SK-N-SH (cell line): ENCODE results near the gene CCDC28A. TPM values are rescaled to one million over a fixed set of nuclear protein-coding genes. Genes with fewer than 3 reads are reported as not detected.

Experiments
- CTCF ChIA-PET: fragments of 300-600, 350-600 bp; formaldehyde crosslinking; extraction: SDS; loops from one replicate; lab custom pipeline; 2021; lab: Yijun Ruan, JAX
- POLR2A ChIA-PET: fragments of 350-600 bp; sonication (Branson Sonifier 250); formaldehyde crosslinking; extraction: SDS; loops from one replicate; lab custom pipeline; 2020; ENCODE audit warnings: antibody characterized with exemption, inconsistent platforms; lab: Yijun Ruan, JAX
- DNase-seq: peaks from one replicate; pipeline ENCODE4 v3.0.0; 2012
- H2AFZ ChIP-seq: fragments of 200-600 bp; sonication (generic); 2 replicates; pipeline ENCODE4 v1.8.1; 2016; ENCODE audit warnings: antibody characterized with exemption, mild to moderate bottlenecking, low read depth
- H3F3A ChIP-seq: fragments of 200-600 bp; sonication (generic); replicated peaks from 2 replicates; pipeline ENCODE3; 2016; ENCODE audit warnings: antibody characterized with exemption, mild to moderate bottlenecking; ENCODE audit not compliant: insufficient read depth
- H3K27ac ChIP-seq, 2 experiments: fragments of 200-500 bp in 1 of 2; fragments of 200-600 bp in 1 of 2; sonication (Bioruptor generic) in 1 of 2; sonication (generic), shearing (Covaris generic) in 1 of 2; 2 replicates each; pipeline versions ENCODE4 v1.5.1 to v1.6.1; 2014 to 2016; ENCODE audit warnings: low read depth in 2 of 2, inconsistent platforms in 1 of 2, low read length in 1 of 2, mild to moderate bottlenecking in 1 of 2, mixed read lengths in 1 of 2
- H3K27me3 ChIP-seq: fragments of 200-600 bp; sonication (generic), shearing (Covaris generic); 2 replicates; pipeline ENCODE4 v1.6.1; 2016; ENCODE audit warnings: mixed run types; ENCODE audit not compliant: insufficient read depth
- H3K36me3 ChIP-seq, 2 experiments: fragments of 200-500 bp in 1 of 2; fragments of 200-600 bp in 1 of 2; sonication (Bioruptor generic) in 1 of 2; sonication (generic) in 1 of 2; replicated peaks in 1 of 2; 2 replicates each; pipeline versions ENCODE3 to v1.5.1; 2014 to 2016; ENCODE audit warnings: low read length in 1 of 2, mild to moderate bottlenecking in 1 of 2; ENCODE audit not compliant: insufficient read depth in 2 of 2, control insufficient read depth in 1 of 2
- H3K4me1 ChIP-seq, 2 experiments: fragments of 200-500 bp in 1 of 2; fragments of 200-600 bp in 1 of 2; sonication (Bioruptor generic) in 1 of 2; sonication (generic), shearing (Covaris generic) in 1 of 2; 2 replicates each; pipeline versions ENCODE4 v1.5.1 to v1.6.1; 2014 to 2016; ENCODE audit warnings: low read depth in 1 of 2, low read length in 1 of 2, mixed run types in 1 of 2; ENCODE audit not compliant: insufficient read depth in 2 of 2, control insufficient read depth in 1 of 2
- H3K4me2 ChIP-seq: fragments of 200-600 bp; sonication (generic), shearing (Covaris generic); 2 replicates; pipeline ENCODE4 v1.6.1; 2017; ENCODE audit warnings: mixed run types
- H3K4me3 ChIP-seq, 2 experiments: fragments of 200-500 bp in 1 of 2; fragments of 200-600 bp in 1 of 2; sonication (Bioruptor generic) in 1 of 2; sonication (generic), shearing (Covaris generic) in 1 of 2; 2 replicates each; pipeline versions ENCODE4 v1.5.1 to v1.8.1; 2014 to 2016; ENCODE audit warnings: low read depth in 2 of 2, inconsistent platforms in 1 of 2, low read length in 1 of 2, mild to moderate bottlenecking in 1 of 2, mixed read lengths in 1 of 2, moderate library complexity in 1 of 2
- H3K79me2 ChIP-seq: fragments of 200-600 bp; sonication (generic); 2 replicates; pipeline ENCODE4 v1.8.1; 2017; ENCODE audit warnings: mild to moderate bottlenecking; ENCODE audit not compliant: insufficient read depth
- H3K9ac ChIP-seq: fragments of 200-600 bp; sonication (generic); 2 replicates; pipeline ENCODE4 v1.6.1; 2017; ENCODE audit warnings: mixed run types
- H3K9me2 ChIP-seq: fragments of 200-600 bp; sonication (generic); 2 replicates; pipeline ENCODE4 v1.6.1; 2017; ENCODE audit warnings: mixed run types
- H3K9me3 ChIP-seq: fragments of 200-600 bp; sonication (generic); 2 replicates; pipeline ENCODE4 v1.6.1; 2017; ENCODE audit warnings: mixed run types, mild to moderate bottlenecking, moderate library complexity
- H4K20me1 ChIP-seq: fragments of 200-600 bp; sonication (generic); 2 replicates; pipeline ENCODE4 v1.6.1; 2017; ENCODE audit warnings: mild to moderate bottlenecking, mixed run types; ENCODE audit not compliant: insufficient read depth
- CHD2 ChIP-seq: fragments of 150-350 bp; IDR thresholded peaks from 2 replicates; pipeline ENCODE4 v1.6.1; 2018; ENCODE audit warnings: low read length; ENCODE audit not compliant: partially characterized antibody
- EP300 ChIP-seq, 2 experiments: IDR thresholded peaks; 2 replicates each; pipeline versions ENCODE4 v1.4.0 to v1.6.1; 2012; ENCODE audit warnings: borderline replicate concordance in 1 of 2, low read depth in 1 of 2, low read length in 1 of 2
- EZH2phosphoT487 ChIP-seq: fragments of 200-600 bp; sonication (generic); IDR thresholded peaks from 2 replicates; pipeline ENCODE4 v1.6.1; 2017; ENCODE audit warnings: low read depth, mixed run types, mild to moderate bottlenecking, antibody characterized with exemption, moderate library complexity, borderline replicate concordance
- FOXM1 ChIP-seq: IDR thresholded peaks from 2 replicates; pipeline ENCODE4 v1.4.0; 2012; ENCODE audit warnings: low read depth, mild to moderate bottlenecking
- GABPA ChIP-seq: IDR thresholded peaks from 2 replicates; pipeline ENCODE4 v1.4.0; 2012; ENCODE audit warnings: low read depth, mild to moderate bottlenecking
- JUND ChIP-seq: IDR thresholded peaks from 2 replicates; pipeline ENCODE4 v1.4.0; 2012
- POLR2AphosphoS5 ChIP-seq: IDR thresholded peaks from 2 replicates; pipeline ENCODE4 v1.6.1; 2012; ENCODE audit warnings: low read depth, low read length
- RFX5 ChIP-seq: IDR thresholded peaks from 2 replicates; pipeline ENCODE4 v1.6.1; 2012; ENCODE audit warnings: mild to moderate bottlenecking, improper control_type of control experiment, low read length
- SMC3 ChIP-seq: IDR thresholded peaks from 2 replicates; pipeline ENCODE4 v1.6.1; 2012; ENCODE audit warnings: low read depth, low read length, improper control_type of control experiment
- TAF1 ChIP-seq: IDR thresholded peaks from 2 replicates; pipeline ENCODE4 v1.6.1; 2012; ENCODE audit warnings: low read depth, mild to moderate bottlenecking, low read length, moderate library complexity, borderline replicate concordance
- YY1 ChIP-seq: IDR thresholded peaks from 2 replicates; pipeline ENCODE4 v1.4.0; 2012; ENCODE audit warnings: low read depth, mild to moderate bottlenecking
- WGBS: methylation state at CpG from one replicate; pipeline ENCODE4 v1.1.6; 2017; ENCODE audit warnings: low lambda C conversion rate; 5-methylcytosine and 5-hydroxymethylcytosine counted together
- polyA plus RNA-seq, 3 experiments: library from polyadenylated mRNA; depleted of rRNA; stranded (reverse); fragments of >200 nt; gene quantifications; 2 replicates each; pipeline ENCODE4 v1.2.3, GENCODE V29; 2012
- TF ChIP-seq, protein P1 (sequence below): IDR thresholded peaks from 2 replicates; pipeline ENCODE4 v1.4.0; 2012; ENCODE audit warnings: low read depth
- TF ChIP-seq, protein P2 (sequence below): IDR thresholded peaks from 2 replicates; pipeline ENCODE4 v1.4.0; 2012; ENCODE audit warnings: low read depth, borderline replicate concordance
- TF ChIP-seq, protein P3 (sequence below): IDR thresholded peaks from 2 replicates; pipeline ENCODE4; 2012

The CCDC28A gene
- polyA plus RNA-seq, 1 of the 3 experiments (the other 2 are of a cell fraction), result 11.4 TPM

DNA sequence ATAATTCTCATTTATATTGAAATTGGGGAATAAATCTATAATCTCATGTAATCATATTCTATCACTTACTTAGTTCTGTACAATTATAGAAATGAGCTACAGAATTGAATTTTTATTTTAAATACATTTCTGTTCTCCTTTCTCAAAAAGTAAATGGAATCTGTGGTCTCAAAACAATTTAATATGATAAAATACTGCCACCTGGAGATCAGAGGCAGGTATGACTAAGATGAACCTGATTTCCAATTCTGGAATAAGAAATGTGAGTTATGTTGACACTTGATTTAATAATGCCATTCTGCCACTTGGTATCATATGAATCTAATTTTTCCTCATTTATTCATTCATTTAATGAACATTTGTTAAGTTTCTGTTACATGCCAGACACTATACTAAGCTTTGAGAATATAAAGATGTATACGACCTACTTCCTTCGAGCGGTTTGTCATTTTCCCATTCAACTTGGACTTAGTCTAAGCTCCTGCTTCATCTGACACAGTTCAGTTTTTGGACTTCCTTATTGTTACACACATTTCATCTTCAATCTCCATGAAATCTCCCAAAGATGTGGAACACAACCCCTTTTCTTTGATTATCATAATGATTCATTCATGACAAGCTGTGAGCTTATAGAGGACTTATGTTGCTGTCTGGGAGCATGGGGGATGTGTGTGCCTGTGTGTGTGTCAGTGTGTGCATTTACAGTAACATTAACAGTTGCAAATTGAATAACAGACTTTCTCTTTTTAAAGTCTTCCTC is 7.5 kb upstream of the CCDC28A start (continued):
- TF ChIP-seq, protein P1, sequence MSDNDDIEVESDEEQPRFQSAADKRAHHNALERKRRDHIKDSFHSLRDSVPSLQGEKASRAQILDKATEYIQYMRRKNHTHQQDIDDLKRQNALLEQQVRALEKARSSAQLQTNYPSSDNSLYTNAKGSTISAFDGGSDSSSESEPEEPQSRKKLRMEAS, result no peak

DNA sequence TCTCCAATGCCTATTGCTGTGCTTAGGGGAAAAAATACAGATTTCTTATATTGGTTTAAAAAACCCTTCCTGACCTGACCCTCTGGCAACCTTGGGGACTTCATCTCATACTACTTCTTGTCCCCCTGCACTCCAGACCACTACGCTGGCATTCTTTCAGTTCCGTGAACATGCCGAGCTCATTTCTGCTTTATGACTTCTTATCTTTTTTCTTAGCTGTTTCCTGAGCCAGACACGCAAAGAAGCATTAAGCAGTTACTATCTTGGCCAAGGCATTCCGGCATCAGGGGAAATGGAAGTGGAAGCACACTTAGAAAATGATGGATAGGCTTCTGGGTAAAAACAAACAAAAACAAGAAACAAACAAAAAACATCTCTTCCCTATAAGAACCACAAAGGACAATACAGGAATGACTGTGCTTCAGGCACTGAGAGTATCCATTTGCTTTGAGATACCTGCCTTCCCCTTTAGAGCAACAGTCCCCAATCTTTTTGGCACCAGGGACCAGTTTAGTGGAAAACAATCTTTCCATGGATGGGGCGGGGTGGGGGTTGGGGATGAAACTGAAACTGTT is 4.4 kb upstream of the CCDC28A start:
- 65% methylated on average over 6 of the region's 6 CpGs for WGBS
- no peak overlapping the region for H3K9ac ChIP-seq
- TF ChIP-seq RFX5 (no peak), TAF1 (no peak), POLR2AphosphoS5 (no peak), GABPA (no peak), YY1 (no peak), SMC3 (no peak), FOXM1 (no peak), EZH2phosphoT487 (no peak), JUND (no peak), EP300 (IDR thresholded peaks at IDR 0.05; ENCODE audit: borderline replicate concordance in 1 of 2, low read depth in 1 of 2, low read length in 1 of 2) (no peak), CHD2 (no peak)
- TF ChIP-seq, protein P2, sequence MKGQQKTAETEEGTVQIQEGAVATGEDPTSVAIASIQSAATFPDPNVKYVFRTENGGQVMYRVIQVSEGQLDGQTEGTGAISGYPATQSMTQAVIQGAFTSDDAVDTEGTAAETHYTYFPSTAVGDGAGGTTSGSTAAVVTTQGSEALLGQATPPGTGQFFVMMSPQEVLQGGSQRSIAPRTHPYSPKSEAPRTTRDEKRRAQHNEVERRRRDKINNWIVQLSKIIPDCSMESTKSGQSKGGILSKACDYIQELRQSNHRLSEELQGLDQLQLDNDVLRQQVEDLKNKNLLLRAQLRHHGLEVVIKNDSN, result no peak
- TF ChIP-seq, protein P3, sequence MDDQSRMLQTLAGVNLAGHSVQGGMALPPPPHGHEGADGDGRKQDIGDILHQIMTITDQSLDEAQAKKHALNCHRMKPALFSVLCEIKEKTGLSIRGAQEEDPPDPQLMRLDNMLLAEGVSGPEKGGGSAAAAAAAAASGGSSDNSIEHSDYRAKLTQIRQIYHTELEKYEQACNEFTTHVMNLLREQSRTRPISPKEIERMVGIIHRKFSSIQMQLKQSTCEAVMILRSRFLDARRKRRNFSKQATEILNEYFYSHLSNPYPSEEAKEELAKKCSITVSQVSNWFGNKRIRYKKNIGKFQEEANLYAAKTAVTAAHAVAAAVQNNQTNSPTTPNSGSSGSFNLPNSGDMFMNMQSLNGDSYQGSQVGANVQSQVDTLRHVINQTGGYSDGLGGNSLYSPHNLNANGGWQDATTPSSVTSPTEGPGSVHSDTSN, result no peak
- TF ChIP-seq, all 33 proteins: peak for 0
- Histone ChIP-seq H4K20me1 (no peaks in the 10 kb centered on the region), H3K27ac (no peak overlapping the region), H3F3A (no peaks in the 10 kb centered on the region), H3K79me2 (peaks cover 5% of the 10 kb centered on the region), H3K9me2 (no peaks in the 10 kb centered on the region), H3K4me3 (no peak overlapping the region), H3K4me1 (peaks cover 0 to 5% of the 10 kb centered on the region in 2 experiments; a peak in 3 of 4 replicates), H3K36me3 (no peaks in the 10 kb centered on the region), H3K27me3 (no peaks in the 10 kb centered on the region), H3K4me2 (no peak overlapping the region), H3K9me3 (no peaks in the 10 kb centered on the region), H2AFZ (no peak overlapping the region)
- ChIA-PET CTCF (interaction anchor here (0.7 to 1.9 kb wide), 3 partner anchors 179 to 219 kb away, joined by 3 to 9 read pairs (median 3); no protein-coding TSS in a partner anchor), POLR2A (no interaction called here)
- DNase-seq, result no peak
